HepG2 (cell line): ENCODE results near the gene CREBBP. TPM values are rescaled to one million over a fixed set of nuclear protein-coding genes. Genes with fewer than 3 reads are reported as not detected.
A peak's percentile ranks its signal among the peaks of the same experiment; 100 is the strongest.

Experiments
- AGO1 ChIP-seq: fragments of 200-400 bp; formaldehyde crosslinking; IDR thresholded peaks from 2 replicates; pipeline ENCODE4 v1.6.1; 2017; ENCODE audit warnings: mild to moderate bottlenecking, low read depth, low read length, moderate library complexity; ENCODE audit not compliant: poor library complexity, severe bottlenecking
- AHR ChIP-seq: IDR thresholded peaks from 2 replicates; pipeline ENCODE4 v1.6.1; 2018; ENCODE audit warnings: missing genetic modification reagents, missing compliant biosample characterization
- DPF2 ChIP-seq: sonication (generic); formaldehyde crosslinking; IDR thresholded peaks from 2 replicates; pipeline ENCODE4 v1.4.0; 2020; ENCODE audit warnings: mild to moderate bottlenecking, low read depth, missing genetic modification reagents, borderline replicate concordance
- ETV5 ChIP-seq: IDR thresholded peaks from 2 replicates; pipeline ENCODE4 v1.6.1; 2018; ENCODE audit warnings: missing biosample characterization, missing genetic modification reagents, inconsistent platforms, borderline replicate concordance
- HNRNPH1 ChIP-seq: fragments of 200-400 bp; formaldehyde crosslinking; optimal IDR thresholded peaks from 2 replicates; pipeline ENCODE3; 2017; ENCODE audit warnings: mild to moderate bottlenecking, low read depth, low read length
- MAF1 ChIP-seq: sonication (generic); formaldehyde crosslinking; IDR thresholded peaks from 2 replicates; pipeline ENCODE4 v1.5.0; 2020; ENCODE audit warnings: missing genetic modification reagents, borderline replicate concordance
- NFIB ChIP-seq: sonication (generic); formaldehyde crosslinking; IDR thresholded peaks from 2 replicates; pipeline ENCODE4 v1.9.0; 2021; ENCODE audit warnings: missing genetic modification reagents, mild to moderate bottlenecking, borderline replicate concordance
- NFKBIZ ChIP-seq: IDR thresholded peaks from 2 replicates; pipeline ENCODE4 v1.6.1; 2018; ENCODE audit warnings: missing genetic modification reagents, missing compliant biosample characterization
- NONO ChIP-seq, 2 experiments: fragments of 450-650 bp in 1 of 2; sonication (generic) in 1 of 2; formaldehyde crosslinking in 1 of 2; IDR thresholded peaks in 1 of 2; conservative IDR thresholded peaks in 1 of 2; 2 replicates each; pipeline versions ENCODE4 v1.6.1 to v1.8.0; 2017 to 2022; ENCODE audit warnings: mild to moderate bottlenecking in 1 of 2, missing genetic modification reagents in 1 of 2, moderate library complexity in 1 of 2
- NPAS2 ChIP-seq: sonication (generic); formaldehyde crosslinking; IDR thresholded peaks from 2 replicates; pipeline ENCODE4 v1.8.0; 2022; ENCODE audit warnings: mild to moderate bottlenecking, missing genetic modification reagents, borderline replicate concordance
- RFX3 ChIP-seq: IDR thresholded peaks from 2 replicates; pipeline ENCODE4 v1.6.1; 2016; ENCODE audit warnings: missing biosample characterization, missing genetic modification reagents
- SP4 ChIP-seq: sonication (generic); formaldehyde crosslinking; IDR thresholded peaks from 2 replicates; pipeline ENCODE4 v1.8.1; 2023; ENCODE audit warnings: mild to moderate bottlenecking, missing genetic modification reagents
- WIZ ChIP-seq: sonication (generic); formaldehyde crosslinking; IDR thresholded peaks from 2 replicates; pipeline ENCODE4 v1.5.1; 2020; ENCODE audit warnings: mild to moderate bottlenecking, missing genetic modification reagents
- ZFAT ChIP-seq: sonication (generic); formaldehyde crosslinking; conservative IDR thresholded peaks from 2 replicates; pipeline ENCODE4 v1.8.1; 2023; ENCODE audit warnings: missing genetic modification reagents, inconsistent platforms
- ZFP82 ChIP-seq: sonication (generic); formaldehyde crosslinking; IDR thresholded peaks from 2 replicates; pipeline ENCODE4 v1.5.1; 2020; ENCODE audit warnings: mild to moderate bottlenecking, missing genetic modification reagents, borderline replicate concordance
- ZNF260 ChIP-seq: sonication (generic); formaldehyde crosslinking; IDR thresholded peaks from 2 replicates; pipeline ENCODE4 v1.4.0; 2020; ENCODE audit warnings: missing genetic modification reagents, low read depth, mild to moderate bottlenecking, borderline replicate concordance
- ZNF407 ChIP-seq: sonication (generic); formaldehyde crosslinking; IDR thresholded peaks from one replicate; pipeline ENCODE4 v1.5.1; 2020; ENCODE audit warnings: mild to moderate bottlenecking, missing genetic modification reagents; ENCODE audit errors: not compliant biosample characterization
- ZNF549 ChIP-seq: sonication (generic); formaldehyde crosslinking; IDR thresholded peaks from 2 replicates; pipeline ENCODE4 v1.5.0; 2020; ENCODE audit warnings: missing genetic modification reagents
- ZNF678 ChIP-seq: sonication (generic); formaldehyde crosslinking; IDR thresholded peaks from 2 replicates; pipeline ENCODE4 v1.4.0; 2020; ENCODE audit warnings: mild to moderate bottlenecking, missing genetic modification reagents
- ZNF879 ChIP-seq: sonication (generic); formaldehyde crosslinking; IDR thresholded peaks from 2 replicates; pipeline ENCODE4 v1.8.1; 2023; ENCODE audit warnings: missing genetic modification reagents
- polyA plus RNA-seq, 8 experiments: library from polyadenylated mRNA; depleted of rRNA in 3 of 8; stranded (reverse) in 7 of 8; unstranded in 1 of 8; fragments of >200 nt; fragmentation: Illumina TruSeq in 4 of 8; extraction: Trizol in 4 of 8; gene quantifications; 2 replicates each; pipeline versions ENCODE4 v1.2.1 to v1.2.3, GENCODE V29; 2011 to 2016; ENCODE audit warnings: low read depth in 4 of 8, missing spikeins in 1 of 8, mixed read lengths in 1 of 8; ENCODE audit not compliant: insufficient read depth in 1 of 8
- total RNA-seq, 5 experiments: library from RNA; depleted of rRNA; stranded (reverse); fragments of >200 nt; fragmentation: Illumina TruSeq; extraction: Trizol; gene quantifications; 2 replicates each; pipeline ENCODE4 v1.2.3, GENCODE V29; 2016; ENCODE audit warnings: low read depth in 1 of 5
- TF ChIP-seq, protein P1 (sequence below): sonication (generic); formaldehyde crosslinking; IDR thresholded peaks from 2 replicates; pipeline ENCODE4 v1.4.0; 2020; ENCODE audit warnings: mild to moderate bottlenecking, low read depth, missing genetic modification reagents

The CREBBP gene
- total and polyA plus RNA-seq, 2 of the 13 experiments (the other 11 are each of a cell fraction or from before 2014, with no cell fraction given) = 5.3 to 10.4 TPM

GRCh38 chr16:3717235-3718018 is 163.1 kb downstream of the CREBBP start, which contains the start of gene TRAP1 (continued):
- TF ChIP-seq ETV5 = no peak; the same call in 1 of the 2 replicates
- TF ChIP-seq ZNF549 (CRISPR knock-in tag) = no peak
- no peak for TF ChIP-seq HNRNPH1
- TF ChIP-seq AGO1 = no peak
- TF ChIP-seq NFIB (CRISPR knock-in tag) = no peak
- peak; percentile 20; the same call in 1 of the 2 replicates for TF ChIP-seq AHR
- TF ChIP-seq NFKBIZ (CRISPR knock-in tag) = 0 out of 2 replicates have a peak, but pooled peaks have one; percentile 56
- TF ChIP-seq ZFP82 (CRISPR knock-in tag) = peak; percentile 81; the same call in 1 of the 2 replicates
- TF ChIP-seq ZNF407 (CRISPR knock-in tag) = peak; percentile 23
- TF ChIP-seq ZFAT (CRISPR knock-in tag) = 0 out of 2 replicates have a peak, but pooled peaks have one; percentile 17
- TF ChIP-seq NPAS2 (CRISPR knock-in tag) = no peak
- TF ChIP-seq MAF1 (CRISPR knock-in tag) = no peak
- TF ChIP-seq SP4 (CRISPR knock-in tag) = peak; percentile 97
- TF ChIP-seq NONO (IDR thresholded peaks at IDR 0.05) = no peak
- peak; percentile 65; the same call in 1 of the 2 replicates for TF ChIP-seq NONO (CRISPR knock-in tag; conservative IDR thresholded peaks at IDR 0.05)
- no peak for TF ChIP-seq DPF2 (CRISPR knock-in tag)
- TF ChIP-seq ZNF260 (CRISPR knock-in tag) = no peak
- TF ChIP-seq, protein P1, sequence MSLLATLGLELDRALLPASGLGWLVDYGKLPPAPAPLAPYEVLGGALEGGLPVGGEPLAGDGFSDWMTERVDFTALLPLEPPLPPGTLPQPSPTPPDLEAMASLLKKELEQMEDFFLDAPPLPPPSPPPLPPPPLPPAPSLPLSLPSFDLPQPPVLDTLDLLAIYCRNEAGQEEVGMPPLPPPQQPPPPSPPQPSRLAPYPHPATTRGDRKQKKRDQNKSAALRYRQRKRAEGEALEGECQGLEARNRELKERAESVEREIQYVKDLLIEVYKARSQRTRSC (CRISPR knock-in tag) = 0 out of 2 replicates have a peak, but pooled peaks have one; percentile 6
- TF ChIP-seq RFX3 = no peak
- TF ChIP-seq WIZ (CRISPR knock-in tag) = 0 out of 2 replicates have a peak, but pooled peaks have one; percentile 61
- TF ChIP-seq ZNF879 = no peak; the same call in 1 of the 2 replicates
- TF ChIP-seq ZNF678 (CRISPR knock-in tag) = no peak
